Calu3 (cell line): ENCODE measurements around the gene CUL9. TPM values are rescaled to one million over a fixed set of nuclear protein-coding genes. Genes with fewer than 3 reads are reported as not detected.
A peak's percentile ranks its signal among the peaks of the same experiment; 100 is the strongest.

Experiments
- BruUV-seq: library from RNA; stranded (reverse); fragments of 400-500 nt; replicated peaks from 2 replicates; lab custom pipeline; 2021; lab: Mats Ljungman, UMichigan
- CTCF ChIA-PET: fragments of 300-600 bp; sonication (Branson Sonifier 250); formaldehyde crosslinking; loops from one replicate; lab custom pipeline; 2022; ENCODE audit warnings: antibody characterized with exemption; lab: Charles Lee
- DNase-seq: peaks from one replicate; pipeline ENCODE4 v3.0.0; 2022
- H3K27ac Mint-ChIP-seq: one replicate; pipeline ENCODE4 v1.8.0; 2022; ENCODE audit warnings: mixed read lengths; ENCODE audit not compliant: unreplicated experiment
- H3K27me3 Mint-ChIP-seq: one replicate; pipeline ENCODE4 v1.8.0; 2022; ENCODE audit warnings: mixed read lengths; ENCODE audit not compliant: unreplicated experiment
- H3K36me3 Mint-ChIP-seq: one replicate; pipeline ENCODE4 v1.8.0; 2022; ENCODE audit warnings: mild to moderate bottlenecking, moderate library complexity, mixed read lengths; ENCODE audit not compliant: insufficient read depth, unreplicated experiment
- H3K4me1 Mint-ChIP-seq: one replicate; pipeline ENCODE4 v1.8.0; 2022; ENCODE audit warnings: mild to moderate bottlenecking, low read depth, mixed read lengths; ENCODE audit not compliant: unreplicated experiment
- H3K4me3 Mint-ChIP-seq: one replicate; pipeline ENCODE4 v1.8.0; 2022; ENCODE audit warnings: mild to moderate bottlenecking, low read depth, moderate library complexity, mixed read lengths; ENCODE audit not compliant: unreplicated experiment
- H3K9me3 Mint-ChIP-seq: one replicate; pipeline ENCODE4 v1.8.0; 2022; ENCODE audit warnings: low read depth, mixed read lengths; ENCODE audit not compliant: unreplicated experiment
- CTCF ChIP-seq: fragments of 200-600 bp; IDR thresholded peaks from one replicate; pipeline ENCODE4 v1.8.0; 2022; ENCODE audit warnings: antibody characterized with exemption; ENCODE audit not compliant: unreplicated experiment
- intact Hi-C: fragments of 100-400 bp; cut with micrococcal nuclease; formaldehyde crosslinking; loops from one replicate; pipeline ENCODE4 v1.10.0; 2022; ENCODE audit not compliant: unreplicated experiment
- total RNA-seq: library from RNA; stranded (reverse); gene quantifications from 2 replicates; pipeline ENCODE4 v1.2.3, GENCODE V29; 2022

The CUL9 gene
- total RNA-seq, 1 experiment from 2014 or later, result 73.1 TPM

- intact Hi-C loops, result no loop called here
- Mint-ChIP-seq H3K27ac (no peak overlapping the region), H3K4me1 (peaks cover 20% of the 10 kb centered on the region), H3K36me3 (no peaks in the 10 kb centered on the region), H3K27me3 (peaks cover 68% of the 10 kb centered on the region), H3K9me3 (no peaks in the 10 kb centered on the region), H3K4me3 (peak overlapping the region; percentile 65)
- DNase-seq, result peak; percentile 60
- TF ChIP-seq CTCF, result no peak
- BruUV-seq, result no TSS peak
- CTCF ChIA-PET, result interaction anchor here (0.7 to 1.5 kb wide), 3 partner anchors 7 to 86 kb away, joined by 3 to 6 read pairs (median 4); no protein-coding TSS in a partner anchor
Measured at GRCh38 chr6:43269273-43270007, 87.4 kb downstream of the CUL9 start.

DNA sequence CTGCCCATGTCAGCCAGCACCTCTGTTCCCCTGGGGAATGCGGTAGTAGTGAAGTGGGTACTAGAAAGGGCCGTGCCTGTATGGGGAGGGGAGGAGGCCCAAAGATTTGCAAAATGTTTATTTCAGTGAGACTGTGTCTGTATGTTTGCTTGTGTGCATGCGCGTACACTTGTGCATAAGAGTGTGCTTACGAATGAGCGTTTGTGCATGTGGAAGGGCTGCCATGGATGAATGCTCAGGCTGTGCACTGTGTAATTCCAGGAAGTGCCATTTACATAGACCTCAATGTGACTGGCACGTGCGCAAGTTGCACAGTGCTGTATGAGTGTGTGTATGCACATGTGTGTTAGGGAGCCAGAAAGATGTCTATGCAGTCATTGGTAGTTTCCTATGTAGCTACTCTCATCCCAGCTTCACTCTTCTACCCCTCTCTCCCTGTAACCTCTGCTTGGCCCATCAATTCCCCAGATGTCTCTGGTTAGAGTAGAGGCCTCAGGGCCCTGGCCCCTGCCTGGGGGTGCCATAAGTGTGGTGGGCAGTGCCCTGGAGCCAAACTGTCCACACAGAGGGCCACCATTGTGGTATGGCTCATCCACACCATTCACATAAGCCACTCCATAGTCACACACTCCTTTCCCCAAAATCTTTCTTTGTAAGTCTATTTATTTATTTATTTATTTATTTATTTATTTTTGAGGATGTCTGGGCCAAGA is 89.3 kb downstream of the CUL9 start:
- no peak for DNase-seq
- intact Hi-C loops, result no loop called here
- no peak overlapping the region for H3K27ac Mint-ChIP-seq
- no TSS peak for BruUV-seq
- TF ChIP-seq CTCF, result no peak
- H3K36me3 Mint-ChIP-seq, result peaks cover 9% of the 10 kb centered on the region
- peaks cover 20% of the 10 kb centered on the region for H3K4me1 Mint-ChIP-seq
- CTCF ChIA-PET, result interaction anchor here (0.5 to 1.6 kb wide), 3 partner anchors 63 to 95 kb away, joined by 3 to 5 read pairs (median 3); no protein-coding TSS in a partner anchor
- peaks cover 87% of the 10 kb centered on the region for H3K27me3 Mint-ChIP-seq
- no peak overlapping the region for H3K4me3 Mint-ChIP-seq
- no peaks in the 10 kb centered on the region for H3K9me3 Mint-ChIP-seq

GRCh38 chr6:43271944-43272343 is 89.9 kb downstream of the CUL9 start:
- H3K4me1 Mint-ChIP-seq, result peaks cover 20% of the 10 kb centered on the region
- CTCF ChIA-PET, result interaction anchor here (0.5 to 1.9 kb wide), 4 partner anchors 9 to 94 kb away, joined by 3 to 6 read pairs (median 4); no protein-coding TSS in a partner anchor
- H3K9me3 Mint-ChIP-seq, result no peaks in the 10 kb centered on the region
- peaks cover 9% of the 10 kb centered on the region for H3K36me3 Mint-ChIP-seq
- no peak overlapping the region for H3K27ac Mint-ChIP-seq
- intact Hi-C loops, result no loop called here
- H3K4me3 Mint-ChIP-seq, result no peak overlapping the region
- peaks cover 93% of the 10 kb centered on the region for H3K27me3 Mint-ChIP-seq
- no peak for DNase-seq
- TF ChIP-seq CTCF, result no peak
- no TSS peak for BruUV-seq

DNA sequence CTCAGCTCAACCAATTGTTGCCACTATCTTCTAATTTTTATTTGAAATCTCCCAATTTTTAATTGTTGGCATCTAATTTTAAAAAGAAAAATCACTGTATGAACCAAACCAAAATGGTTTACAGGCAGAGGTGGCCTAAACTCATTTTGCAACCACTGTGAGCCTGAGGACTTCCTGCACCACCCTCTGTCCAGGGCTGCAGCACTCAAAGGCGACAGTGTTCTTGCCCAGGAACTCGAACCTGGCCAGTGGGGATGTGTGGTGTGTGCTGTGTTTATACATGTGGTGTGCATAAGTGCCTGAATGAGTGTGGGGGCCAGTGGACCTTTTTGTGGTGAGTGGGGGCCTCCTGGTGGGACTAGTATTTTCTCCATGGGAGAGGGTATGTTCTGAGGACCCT is 91.7 kb downstream of the CUL9 start:
- BruUV-seq, result no TSS peak
- H3K27me3 Mint-ChIP-seq, result peaks cover 92% of the 10 kb centered on the region
- CTCF ChIA-PET, result interaction anchor here (1.9 kb wide), 1 partner anchor 11 kb away, joined by 6 read pairs; no protein-coding TSS in a partner anchor
- no peak overlapping the region for H3K4me3 Mint-ChIP-seq
- no peak for DNase-seq
- H3K4me1 Mint-ChIP-seq, result peaks cover 17% of the 10 kb centered on the region
- TF ChIP-seq CTCF, result no peak
- intact Hi-C loops, result no loop called here
- no peak overlapping the region for H3K27ac Mint-ChIP-seq
- no peaks in the 10 kb centered on the region for H3K9me3 Mint-ChIP-seq
- H3K36me3 Mint-ChIP-seq, result peaks cover 9% of the 10 kb centered on the region

Other genes with a start within 250 kb of the CUL9 start
- 0.45 TPM in 1 of 2 replicates, not detected in the other for gene GNMT, start 221.4 kb upstream of the CUL9 start, total RNA-seq
- 27.8 and 28.4 TPM in 2 replicates for gene PEX6, start 203.0 kb upstream of the CUL9 start, total RNA-seq
- 49.4 and 55.8 TPM in 2 replicates for gene PPP2R5D, start 197.6 kb upstream of the CUL9 start, total RNA-seq
- gene MEA1, start 168.2 kb upstream of the CUL9 start, total RNA-seq, result 110 and 115 TPM in 2 replicates
- gene KLHDC3, start 167.9 kb upstream of the CUL9 start, total RNA-seq, result 85.9 and 95.7 TPM in 2 replicates
- gene RRP36, start 160.6 kb upstream of the CUL9 start, total RNA-seq, result 94.9 and 101 TPM in 2 replicates
- gene CUL7, start 128.3 kb upstream of the CUL9 start, total RNA-seq, result 25.5 and 25.9 TPM in 2 replicates
- gene MRPL2, start 122.8 kb upstream of the CUL9 start, total RNA-seq, result 125 and 135 TPM in 2 replicates
- 42.1 and 50.7 TPM in 2 replicates for gene KLC4, start 122.6 kb upstream of the CUL9 start, total RNA-seq
- gene PTK7, start 105.9 kb upstream of the CUL9 start, total RNA-seq, result 49.7 and 66.0 TPM in 2 replicates
- 43.4 and 48.0 TPM in 2 replicates for gene SRF, start 10.9 kb upstream of the CUL9 start, total RNA-seq
- gene DNPH1, start 47.3 kb downstream of the CUL9 start, total RNA-seq, result 82.6 and 86.8 TPM in 2 replicates
- 0.17 and 0.29 TPM in 2 replicates for gene TTBK1, start 61.3 kb downstream of the CUL9 start, total RNA-seq
- gene SLC22A7, start 116.1 kb downstream of the CUL9 start, total RNA-seq, result not detected in 2 replicates
- 2.3 and 5.4 TPM in 2 replicates for gene CRIP3, start 126.6 kb downstream of the CUL9 start, total RNA-seq
- gene ZNF318, start 187.5 kb downstream of the CUL9 start, total RNA-seq, result 14.7 and 15.8 TPM in 2 replicates
- 53.0 and 60.4 TPM in 2 replicates for gene ABCC10, start 245.3 kb downstream of the CUL9 start, total RNA-seq